ENCODE measurements around the gene RPL15.

DNA sequence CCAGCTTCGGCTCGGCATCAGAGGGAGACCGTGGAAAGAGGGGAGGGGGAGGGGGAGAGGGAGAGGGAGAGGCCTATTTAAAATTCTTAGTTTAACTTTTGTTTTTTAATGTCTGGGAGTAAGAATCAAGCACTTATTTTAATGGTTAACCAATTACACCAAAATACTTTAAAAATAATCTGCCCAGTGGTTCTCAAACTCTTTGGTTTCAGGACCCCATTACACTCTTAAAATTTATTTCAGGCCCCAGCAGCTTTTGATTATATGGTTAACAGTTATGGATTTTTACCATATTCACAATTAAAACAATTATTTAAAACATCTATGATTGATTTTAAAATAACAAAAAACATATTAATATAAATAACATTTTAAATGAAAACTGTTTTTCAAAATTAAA is 44.6 kb upstream of the RPL15 start:
- TF ChIP-seq POLR2A (IDR thresholded peaks at IDR 0.05): no peak
- TF ChIP-seq, protein P1, sequence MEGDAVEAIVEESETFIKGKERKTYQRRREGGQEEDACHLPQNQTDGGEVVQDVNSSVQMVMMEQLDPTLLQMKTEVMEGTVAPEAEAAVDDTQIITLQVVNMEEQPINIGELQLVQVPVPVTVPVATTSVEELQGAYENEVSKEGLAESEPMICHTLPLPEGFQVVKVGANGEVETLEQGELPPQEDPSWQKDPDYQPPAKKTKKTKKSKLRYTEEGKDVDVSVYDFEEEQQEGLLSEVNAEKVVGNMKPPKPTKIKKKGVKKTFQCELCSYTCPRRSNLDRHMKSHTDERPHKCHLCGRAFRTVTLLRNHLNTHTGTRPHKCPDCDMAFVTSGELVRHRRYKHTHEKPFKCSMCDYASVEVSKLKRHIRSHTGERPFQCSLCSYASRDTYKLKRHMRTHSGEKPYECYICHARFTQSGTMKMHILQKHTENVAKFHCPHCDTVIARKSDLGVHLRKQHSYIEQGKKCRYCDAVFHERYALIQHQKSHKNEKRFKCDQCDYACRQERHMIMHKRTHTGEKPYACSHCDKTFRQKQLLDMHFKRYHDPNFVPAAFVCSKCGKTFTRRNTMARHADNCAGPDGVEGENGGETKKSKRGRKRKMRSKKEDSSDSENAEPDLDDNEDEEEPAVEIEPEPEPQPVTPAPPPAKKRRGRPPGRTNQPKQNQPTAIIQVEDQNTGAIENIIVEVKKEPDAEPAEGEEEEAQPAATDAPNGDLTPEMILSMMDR (IDR thresholded peaks at IDR 0.05 in 4 of 5, conservative IDR thresholded peaks at IDR 0.05 in 1 of 5): no peak
